ENCODE results near the gene KIRREL3.
A peak's percentile ranks its signal among the peaks of the same experiment; 100 is the strongest.

The KIRREL3 gene

DNA sequence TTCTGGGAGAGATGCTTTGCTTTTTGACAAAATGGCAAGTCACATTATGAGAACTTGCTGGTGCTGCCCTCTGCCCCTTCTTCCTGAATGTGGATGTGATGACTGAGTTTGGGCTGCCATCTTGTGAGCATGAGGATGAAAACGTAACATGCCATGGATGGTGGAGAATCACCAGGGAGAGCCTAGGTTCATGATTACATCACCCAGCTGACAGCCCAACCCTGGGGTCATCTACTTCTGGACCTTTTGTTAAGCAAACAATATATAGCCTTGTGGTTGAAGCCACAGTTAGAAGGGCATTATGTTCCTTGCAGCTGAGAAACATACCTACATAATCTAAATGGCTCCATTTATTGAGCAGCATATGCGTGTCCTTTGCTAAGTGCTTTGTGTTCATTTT, 321.5 kb downstream of the KIRREL3 start:
- no peak for TF ChIP-seq CTCF (conservative IDR thresholded peaks at IDR 0.05; ENCODE audit: low read length)
- DNase-seq (ENCODE audit: low read depth), result no peak
- H3K4me3 ChIP-seq (ENCODE audit: low read length), result no peak overlapping the region

- no peak overlapping the region for H3K4me3 ChIP-seq (ENCODE audit: low read length)
- no peak for TF ChIP-seq CTCF (conservative IDR thresholded peaks at IDR 0.05; ENCODE audit: low read length)
- peak; percentile 70 for DNase-seq (ENCODE audit: low read depth)
These were observed 324.0 kb downstream of the KIRREL3 start for GRCh38 chr11:126676536-126676935.

DNA sequence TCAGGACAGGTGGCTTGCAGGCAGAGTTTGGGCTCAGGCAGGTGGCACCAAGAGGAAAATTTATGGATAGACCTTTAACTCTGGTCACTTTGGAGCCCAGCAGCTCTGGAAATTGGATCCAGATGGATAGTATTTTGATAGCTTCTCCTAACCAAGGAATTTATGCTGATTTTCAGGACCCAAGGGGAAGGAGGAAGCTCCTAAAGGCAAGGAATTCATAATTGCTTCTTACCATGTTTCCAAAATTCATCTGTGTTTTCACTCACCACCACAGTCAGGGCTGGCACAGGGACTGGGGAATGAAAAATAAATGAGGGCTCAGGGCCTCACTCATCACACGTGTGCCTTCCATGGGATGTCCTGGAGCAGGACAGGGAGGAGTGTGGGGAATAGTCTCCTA, 327.3 kb downstream of the KIRREL3 start:
- no peak for TF ChIP-seq CTCF (conservative IDR thresholded peaks at IDR 0.05; ENCODE audit: low read length)
- peak; percentile 50 for DNase-seq (ENCODE audit: low read depth)
- no peak overlapping the region for H3K4me3 ChIP-seq (ENCODE audit: low read length)

GRCh38 chr11:126669416-126669815, 331.2 kb downstream of the KIRREL3 start:
- TF ChIP-seq CTCF (conservative IDR thresholded peaks at IDR 0.05; ENCODE audit: low read length), result no peak
- peak; percentile 69 for DNase-seq (ENCODE audit: low read depth)
- H3K4me3 ChIP-seq (ENCODE audit: low read length), result no peak overlapping the region

DNA sequence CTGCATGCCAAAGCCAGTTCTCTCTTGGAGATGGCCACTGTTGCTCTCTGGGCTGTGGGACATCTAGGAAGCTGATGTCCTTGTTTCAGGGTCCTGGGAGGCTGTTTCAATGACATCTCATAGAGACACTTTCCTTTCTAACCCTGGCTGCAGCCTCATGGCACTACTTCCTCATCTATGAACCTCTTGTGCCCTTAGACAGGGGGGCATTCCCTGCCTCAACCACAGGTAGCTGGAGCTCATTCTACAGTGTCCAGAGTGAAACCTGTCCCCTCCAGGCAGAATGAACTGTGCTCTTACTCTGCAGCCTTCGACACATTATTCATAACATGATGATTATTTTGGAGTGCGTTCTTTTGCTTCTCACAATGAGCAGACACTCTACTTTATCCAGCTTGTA, 335.9 kb downstream of the KIRREL3 start:
- no peak for TF ChIP-seq CTCF (conservative IDR thresholded peaks at IDR 0.05; ENCODE audit: low read length)
- no peak for DNase-seq (ENCODE audit: low read depth)
- no peak overlapping the region for H3K4me3 ChIP-seq (ENCODE audit: low read length)

- no peak for DNase-seq (ENCODE audit: low read depth)
- no peak for TF ChIP-seq CTCF (conservative IDR thresholded peaks at IDR 0.05; ENCODE audit: low read length)
- H3K4me3 ChIP-seq (ENCODE audit: low read length), result no peak overlapping the region
These were observed 336.6 kb downstream of the KIRREL3 start for GRCh38 chr11:126663749-126664592.

Data from AG10803 (cell line).